ENCODE results near the gene MEI1.

DNA sequence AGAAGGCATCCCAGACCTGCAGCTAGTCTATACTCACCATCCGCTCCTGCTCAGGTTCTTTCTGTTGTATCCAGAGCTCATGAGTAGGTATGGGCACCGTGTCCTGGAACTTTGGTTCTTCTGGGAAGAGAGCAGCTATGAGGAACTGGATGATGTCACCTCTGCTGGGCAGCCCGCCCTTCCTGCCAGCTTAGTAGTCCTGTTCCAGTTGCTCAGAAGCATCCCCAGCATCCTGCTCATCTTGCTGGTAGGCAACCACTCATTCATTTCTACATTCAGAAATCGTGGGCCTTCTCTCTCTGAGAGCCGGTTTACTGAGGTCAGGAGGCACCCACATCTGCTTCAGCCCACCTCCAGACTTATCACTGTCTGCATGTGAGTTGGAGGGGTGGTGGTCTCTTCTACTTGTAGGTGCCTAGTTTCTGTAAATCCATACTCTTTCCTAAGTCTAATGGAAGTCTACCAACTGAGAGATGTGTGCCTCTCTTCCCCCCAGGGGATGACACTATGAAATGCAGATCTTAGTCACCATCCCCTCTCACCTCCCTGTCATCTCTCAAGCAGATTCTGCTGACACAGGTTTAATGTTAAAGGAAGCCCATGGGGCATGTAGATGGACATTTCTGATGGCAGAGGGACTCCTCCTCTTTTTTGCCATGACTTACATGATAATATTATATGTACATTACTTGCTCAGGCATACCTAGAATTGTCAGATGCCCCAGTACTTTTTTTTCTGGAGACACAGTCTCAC lies 71.6 kb downstream of the MEI1 start:
- TF ChIP-seq, protein P1, sequence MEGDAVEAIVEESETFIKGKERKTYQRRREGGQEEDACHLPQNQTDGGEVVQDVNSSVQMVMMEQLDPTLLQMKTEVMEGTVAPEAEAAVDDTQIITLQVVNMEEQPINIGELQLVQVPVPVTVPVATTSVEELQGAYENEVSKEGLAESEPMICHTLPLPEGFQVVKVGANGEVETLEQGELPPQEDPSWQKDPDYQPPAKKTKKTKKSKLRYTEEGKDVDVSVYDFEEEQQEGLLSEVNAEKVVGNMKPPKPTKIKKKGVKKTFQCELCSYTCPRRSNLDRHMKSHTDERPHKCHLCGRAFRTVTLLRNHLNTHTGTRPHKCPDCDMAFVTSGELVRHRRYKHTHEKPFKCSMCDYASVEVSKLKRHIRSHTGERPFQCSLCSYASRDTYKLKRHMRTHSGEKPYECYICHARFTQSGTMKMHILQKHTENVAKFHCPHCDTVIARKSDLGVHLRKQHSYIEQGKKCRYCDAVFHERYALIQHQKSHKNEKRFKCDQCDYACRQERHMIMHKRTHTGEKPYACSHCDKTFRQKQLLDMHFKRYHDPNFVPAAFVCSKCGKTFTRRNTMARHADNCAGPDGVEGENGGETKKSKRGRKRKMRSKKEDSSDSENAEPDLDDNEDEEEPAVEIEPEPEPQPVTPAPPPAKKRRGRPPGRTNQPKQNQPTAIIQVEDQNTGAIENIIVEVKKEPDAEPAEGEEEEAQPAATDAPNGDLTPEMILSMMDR (IDR thresholded peaks at IDR 0.05): no peak
- TF ChIP-seq POLR2A (IDR thresholded peaks at IDR 0.05): no peak
- TF ChIP-seq POLR2AphosphoS5 (IDR thresholded peaks at IDR 0.05): no peak
